GM12891 (cell line): ENCODE data around the gene KY.

Source experiments
- PAX5 ChIP-seq: IDR thresholded peaks from 2 replicates; pipeline ENCODE4 v1.6.1; 2011; ENCODE audit warnings: low read length, moderate library complexity, mild to moderate bottlenecking; ENCODE audit not compliant: insufficient read depth, severe bottlenecking
- POLR2A ChIP-seq: IDR thresholded peaks from 2 replicates; pipeline ENCODE4 v1.6.1; 2011; ENCODE audit warnings: low read depth, low read length, control low read depth
- POLR2AphosphoS5 ChIP-seq: IDR thresholded peaks from 2 replicates; pipeline ENCODE4 v1.6.1; 2011; ENCODE audit warnings: low read depth, low read length, control low read depth
- POU2F2 ChIP-seq: IDR thresholded peaks from 2 replicates; pipeline ENCODE4 v1.6.1; 2011; ENCODE audit warnings: low read depth, mild to moderate bottlenecking, control low read depth, low read length, moderate library complexity
- SPI1 ChIP-seq: IDR thresholded peaks from 2 replicates; pipeline ENCODE4 v1.6.1; 2011; ENCODE audit warnings: low read depth, low read length, control low read depth
- TAF1 ChIP-seq: IDR thresholded peaks from 2 replicates; pipeline ENCODE4 v1.6.1; 2011; ENCODE audit warnings: low read depth, low read length, control low read depth

GRCh38 chr3:134600685-134601463 is 49.9 kb downstream of the KY start:
- no peak for TF ChIP-seq POLR2A
- TF ChIP-seq POLR2AphosphoS5: no peak
- TF ChIP-seq TAF1: no peak
- TF ChIP-seq SPI1: no peak
- TF ChIP-seq PAX5: no peak
- no peak for TF ChIP-seq POU2F2
